ENCODE data around the gene SUV39H2.

GRCh38 chr10:14926061-14926470 is 47.4 kb downstream of the SUV39H2 start:
- no peak for TF ChIP-seq CTCF (IDR thresholded peaks at IDR 0.05)
- TF ChIP-seq POLR2A (IDR thresholded peaks at IDR 0.05): no peak

Data from uterus (tissue), 2 donors.